Measurements from ENCODE around the gene PPP2R3C.
"Not testable (repeated sequence)": the region's sequence is repeated elsewhere in the genome, so short reads cannot be mapped to it uniquely, and the experiment has no call there.

The PPP2R3C gene

GRCh38 chr14:35124127-35124526 is 2.3 kb upstream of the PPP2R3C start:
- no peak for DNase-seq (ENCODE audit: low read depth)

DNA sequence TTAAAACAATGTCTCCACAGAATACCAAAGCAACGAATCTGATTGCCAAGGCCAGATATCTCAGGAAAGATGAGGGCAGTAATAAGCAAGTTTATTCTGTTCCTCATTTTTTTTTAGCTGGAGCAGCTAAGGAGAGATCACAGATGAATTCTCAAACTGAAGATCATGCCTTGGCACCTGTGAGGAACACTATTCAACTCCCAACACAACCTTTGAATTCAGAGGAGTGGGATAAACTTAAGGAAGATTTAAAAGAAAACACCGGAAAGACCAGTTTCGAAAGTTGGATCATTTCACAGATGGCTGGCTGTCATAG is 1.6 kb upstream of the PPP2R3C start:
- DNase-seq (ENCODE audit: low read depth), result no peak

GRCh38 chr14:35122696-35123387 is 1.1 kb upstream of the PPP2R3C start:
- peak; percentile 5 for DNase-seq (ENCODE audit: low read depth)

GRCh38 chr14:35121026-35121886 is 534 bp downstream of the PPP2R3C start:
- DNase-seq (ENCODE audit: low read depth), result no peak

DNA sequence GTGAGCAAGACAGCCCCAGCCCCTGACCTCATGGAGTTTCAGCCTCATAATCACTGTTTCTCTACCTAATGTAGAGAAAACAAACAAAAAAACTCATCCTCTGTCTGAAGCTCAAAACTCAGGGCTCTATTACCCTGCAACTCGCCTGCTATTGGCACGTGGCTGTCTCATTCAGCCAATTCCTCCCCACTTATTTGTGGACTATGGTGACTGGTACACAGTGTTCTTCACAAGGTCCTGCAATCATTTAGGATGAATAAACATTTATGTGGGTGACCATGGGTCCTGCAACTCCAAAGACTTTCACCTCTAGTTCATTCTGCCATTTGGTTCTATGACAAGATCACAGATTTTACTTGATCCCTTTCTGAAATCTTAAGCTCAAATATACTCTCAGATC is 4.7 kb downstream of the PPP2R3C start:
- no peak for DNase-seq (ENCODE audit: low read depth)

DNA sequence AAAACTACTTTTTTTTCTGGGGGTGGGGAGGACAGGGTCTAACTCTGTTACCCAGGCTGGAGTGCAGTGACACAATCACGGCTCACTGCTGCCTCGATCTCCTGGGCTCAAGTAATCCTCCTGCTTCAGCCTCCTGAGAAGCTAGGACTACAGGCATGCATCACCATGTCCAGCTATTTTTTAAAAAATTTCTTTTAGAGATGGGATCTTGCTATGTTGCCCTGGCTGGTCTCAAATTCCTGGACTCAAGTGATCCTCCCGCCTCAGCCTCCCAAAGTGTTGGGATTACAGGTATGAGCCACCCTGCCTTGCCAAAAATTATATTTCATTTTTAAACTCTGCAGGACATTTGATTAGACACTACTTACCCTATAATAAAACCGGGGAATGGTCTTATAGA is 5.5 kb downstream of the PPP2R3C start:
- no peak for DNase-seq (ENCODE audit: low read depth)

DNA sequence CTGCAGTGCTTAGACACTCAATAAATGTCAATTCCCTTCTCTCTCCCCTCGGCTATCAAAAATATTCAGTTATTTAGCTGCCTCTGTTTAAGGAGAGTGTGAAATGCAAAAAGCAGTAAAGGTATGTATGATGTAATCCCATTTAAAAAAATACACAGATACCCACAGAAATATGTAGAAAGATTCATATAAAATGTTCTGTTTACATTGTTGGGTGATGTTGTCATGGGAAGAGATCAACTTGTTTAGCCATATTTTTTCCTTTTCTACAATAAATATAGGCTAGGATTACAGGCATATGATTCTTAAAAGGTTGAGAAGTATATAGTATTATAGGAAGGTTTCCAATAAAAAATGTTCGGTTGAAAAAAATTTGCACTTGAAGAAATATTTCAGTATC is 7.8 kb downstream of the PPP2R3C start:
- no peak for DNase-seq (ENCODE audit: low read depth)

GRCh38 chr14:35113308-35113950 is 8.4 kb downstream of the PPP2R3C start:
- no peak for DNase-seq (ENCODE audit: low read depth)

DNA sequence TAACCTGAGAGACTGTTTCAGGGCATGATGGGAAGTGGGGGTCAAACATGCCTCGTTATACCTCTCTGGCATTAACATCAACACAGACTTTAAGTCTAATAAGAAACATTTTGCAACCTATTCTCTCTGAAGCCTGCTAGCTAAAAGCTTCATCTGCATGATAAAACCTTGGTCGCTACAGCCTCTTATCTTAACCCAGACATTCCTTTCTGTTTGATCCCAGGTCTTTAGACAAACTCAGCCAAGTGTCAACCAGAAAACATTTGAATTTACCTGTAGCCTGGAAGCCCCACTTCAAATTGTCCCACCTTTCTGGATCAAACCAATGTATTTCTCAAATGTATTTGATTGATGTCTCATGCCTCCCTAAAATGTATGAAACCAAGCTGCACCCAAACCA is 9.1 kb downstream of the PPP2R3C start:
- no peak for DNase-seq (ENCODE audit: low read depth)

DNA sequence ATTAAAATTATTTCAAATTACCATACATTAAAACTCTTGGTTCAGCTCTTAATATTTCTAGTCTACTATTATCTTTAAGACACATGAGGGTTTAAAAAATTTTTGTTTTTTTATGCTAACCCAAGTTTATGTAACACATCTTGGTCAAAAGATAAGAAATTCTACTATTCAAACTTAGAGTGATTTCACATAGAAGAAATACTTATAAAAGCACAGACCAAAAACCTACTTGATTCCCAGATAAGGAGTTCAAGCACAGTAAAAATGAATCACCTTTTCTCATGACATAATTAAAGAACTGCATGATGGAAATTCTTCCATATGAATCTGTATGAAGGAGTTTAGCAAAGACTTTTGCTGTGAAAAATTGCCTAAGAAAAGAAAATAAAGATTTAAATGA is 13.9 kb downstream of the PPP2R3C start:
- no peak for DNase-seq (ENCODE audit: low read depth)

DNA sequence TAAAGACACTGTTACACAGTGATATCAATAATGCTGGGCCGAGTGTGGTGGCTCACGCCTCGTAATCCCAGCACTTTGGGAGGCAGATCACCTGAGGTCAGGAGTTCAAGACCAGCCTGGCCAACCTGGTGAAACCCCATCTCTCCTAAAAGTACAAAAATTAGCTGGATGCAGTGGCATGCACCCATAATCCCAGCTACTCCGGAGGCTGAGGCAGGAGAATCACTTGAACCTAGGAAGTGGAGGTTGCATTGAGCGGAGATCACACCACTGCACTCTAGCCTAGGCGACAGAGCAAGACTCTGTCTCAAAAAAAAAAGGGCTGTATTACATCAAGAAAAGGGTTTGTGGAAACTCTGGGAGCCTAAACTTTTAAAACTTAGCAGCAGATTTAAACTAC is 27.1 kb downstream of the PPP2R3C start:
- DNase-seq (ENCODE audit: low read depth), result not testable (repeated sequence)

DNA sequence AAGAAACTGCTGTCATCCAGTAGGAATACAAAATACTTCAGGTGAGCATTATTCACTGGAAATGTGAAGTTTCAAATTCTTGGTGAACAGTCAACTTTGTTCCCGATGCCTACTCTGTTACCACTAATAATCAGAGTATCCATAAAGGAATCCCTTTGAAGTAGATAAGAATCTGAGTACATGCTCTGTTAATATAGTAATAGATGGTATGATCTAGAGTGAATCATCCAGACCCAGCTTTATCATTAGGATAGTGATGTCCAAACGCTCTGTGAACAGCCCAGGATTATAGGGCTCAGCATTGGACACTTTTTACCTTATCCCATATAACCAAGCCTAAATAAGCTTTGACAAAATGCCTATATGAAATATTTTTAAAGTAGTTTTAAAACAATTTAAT is 33.3 kb downstream of the PPP2R3C start:
- DNase-seq (ENCODE audit: low read depth), result no peak

GRCh38 chr14:35085441-35085840 is 36.3 kb downstream of the PPP2R3C start:
- no peak for DNase-seq (ENCODE audit: low read depth)

DNA sequence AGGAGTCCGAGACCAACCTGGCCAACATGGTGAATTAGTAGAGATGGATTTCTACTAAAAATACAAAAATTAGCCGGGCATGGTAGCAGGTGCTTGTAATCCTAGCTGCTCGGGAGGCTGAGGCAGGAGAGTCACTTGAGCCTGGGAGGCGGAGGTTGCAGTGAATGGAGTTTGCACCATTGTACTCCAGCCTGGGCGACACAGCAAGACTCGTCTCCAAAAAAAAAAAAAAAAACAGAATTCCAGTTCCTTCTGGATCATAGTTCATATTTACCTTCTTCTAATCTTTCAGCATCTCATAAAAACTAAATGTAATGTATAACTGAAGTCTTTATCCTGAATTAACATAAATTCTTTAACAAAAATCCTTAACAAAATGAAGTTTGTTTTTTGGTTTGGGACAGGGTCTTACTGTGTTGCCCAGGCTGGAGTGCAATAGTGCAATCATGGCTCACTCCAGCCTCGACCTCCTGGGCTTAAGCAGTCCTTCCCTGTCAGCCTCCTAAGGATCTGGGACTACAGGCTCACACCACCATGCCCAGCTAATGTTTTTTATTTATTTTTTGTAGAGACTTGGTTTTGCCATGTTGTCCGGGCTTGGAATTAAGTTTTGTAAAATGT is 38.1 kb downstream of the PPP2R3C start:
- DNase-seq (ENCODE audit: low read depth), result no peak

- DNase-seq (ENCODE audit: low read depth), result no peak
Measured at GRCh38 chr14:35079742-35080141, 42.0 kb downstream of the PPP2R3C start.

DNA sequence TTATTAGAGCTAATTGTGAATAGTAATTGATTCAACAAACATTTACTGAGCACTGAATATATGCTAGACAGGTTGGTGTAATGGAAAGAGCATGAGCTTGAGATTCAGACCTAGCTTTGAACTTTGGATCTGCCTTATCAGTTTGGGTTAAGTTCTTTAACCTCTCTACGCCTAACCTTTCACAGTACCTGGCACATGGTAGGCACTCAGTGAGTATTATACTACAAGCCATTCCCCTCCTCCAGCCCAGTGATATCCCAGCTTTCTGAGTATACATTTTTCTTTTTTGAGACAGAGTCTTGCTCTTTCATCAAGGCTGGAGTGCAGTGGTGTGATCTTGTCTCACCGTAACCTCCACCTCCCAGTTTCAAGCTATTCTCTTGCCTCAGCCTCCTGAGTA is 43.7 kb downstream of the PPP2R3C start:
- DNase-seq (ENCODE audit: low read depth), result no peak

- no peak for DNase-seq (ENCODE audit: low read depth)
Measured at GRCh38 chr14:35073486-35073885, 48.3 kb downstream of the PPP2R3C start.

- DNase-seq (ENCODE audit: low read depth), result no peak
Measured at GRCh38 chr14:35072226-35072625, 49.6 kb downstream of the PPP2R3C start.

DNA sequence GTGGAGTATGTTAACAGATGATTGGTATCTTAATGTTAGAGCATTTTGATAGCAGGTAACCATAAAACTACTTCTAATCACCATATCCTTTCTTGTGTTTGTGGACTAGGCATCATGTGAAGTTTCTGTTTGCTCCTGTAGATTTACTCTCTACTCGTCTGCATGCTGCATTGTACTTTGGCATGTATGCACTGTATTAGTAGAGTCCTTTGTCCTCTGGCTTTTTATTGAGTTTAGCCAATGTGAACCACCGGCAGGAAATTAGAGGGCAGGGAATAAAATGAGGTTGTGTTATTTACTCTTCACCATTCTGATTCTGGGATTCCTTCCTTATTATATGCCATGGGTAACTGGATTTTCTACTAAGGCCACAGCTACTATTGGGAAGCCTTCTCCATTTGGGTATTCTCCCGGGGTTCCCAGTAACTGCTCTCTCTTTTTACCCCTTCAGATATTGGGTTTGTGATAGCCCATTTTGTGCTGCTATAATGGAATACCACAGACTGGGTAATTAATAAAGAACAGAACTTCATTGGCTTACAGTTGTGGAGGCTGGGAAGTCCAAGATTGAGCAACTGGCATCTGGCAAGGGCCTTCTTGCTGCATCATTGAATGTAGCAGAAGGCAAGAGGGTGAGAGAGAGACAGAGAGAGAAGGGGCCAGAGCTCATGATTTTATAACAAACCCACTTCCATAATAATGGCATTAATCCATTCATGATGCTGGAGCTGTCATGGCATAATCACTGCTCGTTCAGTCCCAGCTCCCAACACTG is 53.4 kb downstream of the PPP2R3C start:
- DNase-seq (ENCODE audit: low read depth), result no peak

DNA sequence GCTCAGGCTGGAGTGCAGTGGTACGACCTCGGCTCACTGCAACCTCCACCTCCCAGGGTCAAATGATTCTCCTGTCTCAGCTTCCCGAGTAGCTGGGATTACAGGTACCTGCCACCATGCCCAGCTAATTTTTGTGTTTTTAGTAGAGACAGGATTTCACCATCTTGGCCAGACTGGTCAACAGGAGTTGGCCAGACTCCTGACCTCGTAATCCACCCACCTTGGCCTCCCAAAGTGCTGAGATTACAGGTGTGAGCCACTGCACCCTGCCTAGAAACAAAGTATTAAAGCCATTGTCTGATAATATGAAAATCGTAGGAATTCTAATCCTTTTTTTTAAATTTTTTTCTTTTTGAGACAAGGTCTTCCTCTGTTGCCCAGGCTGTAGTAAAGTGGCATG is 56.1 kb downstream of the PPP2R3C start:
- DNase-seq (ENCODE audit: low read depth), result not testable (repeated sequence)

DNA sequence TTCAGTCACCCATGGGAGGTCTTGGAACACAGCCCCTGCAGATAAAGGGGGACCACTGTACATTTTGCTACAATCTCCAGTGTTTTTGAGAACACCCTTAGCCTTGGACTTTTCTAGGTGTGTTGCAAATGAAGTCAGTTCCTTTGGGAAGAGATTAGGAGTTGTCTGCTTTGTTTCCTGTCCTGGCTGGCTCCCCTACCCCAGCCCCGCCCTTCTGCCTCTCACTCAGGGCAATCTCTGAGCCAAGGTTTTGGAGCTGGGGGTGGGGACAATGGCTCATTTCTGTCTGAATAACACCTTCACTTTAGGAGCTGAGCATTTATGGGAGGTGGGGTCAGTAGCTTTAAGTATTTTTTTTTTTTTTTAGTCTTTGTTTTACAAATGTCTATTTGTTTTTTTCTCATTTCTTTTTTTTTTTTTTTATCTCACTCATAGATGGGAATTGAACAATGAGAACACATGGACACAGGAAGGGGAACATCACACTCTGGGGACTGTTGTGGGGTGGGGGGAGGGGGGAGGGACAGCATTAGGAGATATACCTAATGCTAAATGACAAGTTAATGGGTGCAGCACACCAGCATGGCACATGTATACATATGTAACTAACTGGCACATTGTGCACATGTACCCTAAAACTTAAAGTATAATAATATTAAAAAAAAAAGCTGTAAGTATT is 60.5 kb downstream of the PPP2R3C start:
- not testable (repeated sequence) for DNase-seq (ENCODE audit: low read depth)
